Measurements from ENCODE around the gene SLC35G6.

The SLC35G6 gene

GRCh38 chr17:7484919-7485377, 3.7 kb downstream of the SLC35G6 start:
- TF ChIP-seq CTCF (conservative IDR thresholded peaks at IDR 0.05), result no peak; the same call in 1 of the 2 replicates

GRCh38 chr17:7486181-7486580, 4.9 kb downstream of the SLC35G6 start:
- peak overlapping the region; percentile 95; the same call in 1 of the 2 replicates for H3K27ac ChIP-seq
- no peak for TF ChIP-seq CTCF (conservative IDR thresholded peaks at IDR 0.05)

More at GRCh38 chr17:7484919-7485377, 3.7 kb downstream of the SLC35G6 start:
- peak overlapping the region; percentile 95 for H3K27ac ChIP-seq

GRCh38 chr17:7490144-7490543, 8.9 kb downstream of the SLC35G6 start:
- TF ChIP-seq CTCF (conservative IDR thresholded peaks at IDR 0.05), result no peak
- H3K27ac ChIP-seq, result no peak overlapping the region

GRCh38 chr17:7491583-7491982, 10.3 kb downstream of the SLC35G6 start:
- H3K27ac ChIP-seq, result no peak overlapping the region
- no peak for TF ChIP-seq CTCF (conservative IDR thresholded peaks at IDR 0.05)

- H3K27ac ChIP-seq, result no peak overlapping the region
- TF ChIP-seq CTCF (conservative IDR thresholded peaks at IDR 0.05), result no peak
Measured at GRCh38 chr17:7493941-7494340, 12.7 kb downstream of the SLC35G6 start.

GRCh38 chr17:7495906-7496434, 14.7 kb downstream of the SLC35G6 start:
- TF ChIP-seq CTCF (conservative IDR thresholded peaks at IDR 0.05), result no peak
- no peak overlapping the region for H3K27ac ChIP-seq

- no peak for TF ChIP-seq CTCF (conservative IDR thresholded peaks at IDR 0.05)
- H3K27ac ChIP-seq, result no peak overlapping the region
Measured at GRCh38 chr17:7496470-7497183, 15.4 kb downstream of the SLC35G6 start.

Measured in VCaP (cell line).